Sciatic nerve (tissue), 1 donor: ENCODE measurements around the gene M6PR. TPM values are rescaled to one million over a fixed set of nuclear protein-coding genes. Genes with fewer than 3 reads are reported as not detected.

ENCODE experiments used
- total RNA-seq: library from RNA; stranded (reverse); fragmentation: NEBNext Ultra II Directional; extraction: Animal tissue kit (Norgen Biotek cat#: 25700); gene quantifications from one replicate; pipeline ENCODE4 v1.2.1, GENCODE V29; 2021
- donor health status: DM: no; HTN: no; CAD: no.

M6PR gene
- total RNA-seq, 1 donor from 2014 or later = 101 TPM

Other genes starting within 250 kb of the M6PR start
- gene A2ML1, start 127.0 kb downstream of the M6PR start, total RNA-seq = 13.6 TPM
- 44.6 TPM for gene PHC1, start 35.1 kb downstream of the M6PR start, total RNA-seq
- gene KLRG1, start 39.9 kb upstream of the M6PR start, total RNA-seq = 4.5 TPM
- 942 TPM for gene A2M, start 166.3 kb upstream of the M6PR start, total RNA-seq